Measurements from ENCODE around the gene ZFAND6.

ZFAND6 gene

GRCh38 chr15:80183306-80183705 is 123.8 kb downstream of the ZFAND6 start:
- ChIA-PET CTCF (interaction anchor here (0.6 kb wide), 1 partner anchor 106 kb away, joined by 3 read pairs; no protein-coding TSS in a partner anchor), POLR2A (no interaction called here)

GRCh38 chr15:80183886-80184285 is 124.4 kb downstream of the ZFAND6 start:
- ChIA-PET CTCF (interaction anchor here (0.6 kb wide), 1 partner anchor 106 kb away, joined by 3 read pairs; no protein-coding TSS in a partner anchor), POLR2A (no interaction called here)

More at GRCh38 chr15:80183306-80183705, 123.8 kb downstream of the ZFAND6 start:
- TF ChIP-seq LEF1 (IDR thresholded peaks at IDR 0.05; ENCODE audit: borderline replicate concordance) (no peak), FOXA1 (IDR thresholded peaks at IDR 0.05) (no peak)
- no peak for DNase-seq (ENCODE audit: extremely low spot score)

GRCh38 chr15:80184554-80184953 is 125.1 kb downstream of the ZFAND6 start:
- ChIA-PET POLR2A (no interaction called here), CTCF (no interaction called here)
- no peak for DNase-seq (ENCODE audit: extremely low spot score)
- TF ChIP-seq HDGF (IDR thresholded peaks at IDR 0.05; ENCODE audit: borderline replicate concordance) (no peak), FOXA1 (IDR thresholded peaks at IDR 0.05) (no peak), BHLHE40 (IDR thresholded peaks at IDR 0.05; ENCODE audit: borderline replicate concordance) (no peak), PKNOX1 (IDR thresholded peaks at IDR 0.05) (no peak), TARDBP (IDR thresholded peaks at IDR 0.05) (no peak), L3MBTL2 (conservative IDR thresholded peaks at IDR 0.05) (no peak), SUZ12 (IDR thresholded peaks at IDR 0.05) (no peak), ZNF384 (IDR thresholded peaks at IDR 0.05) (no peak), ELF4 (IDR thresholded peaks at IDR 0.05) (no peak), LEF1 (IDR thresholded peaks at IDR 0.05; ENCODE audit: borderline replicate concordance) (no peak), FOXK2 (IDR thresholded peaks at IDR 0.05) (no peak), SP1 (IDR thresholded peaks at IDR 0.05) (no peak), NFRKB (IDR thresholded peaks at IDR 0.05) (no peak), FOXM1 (IDR thresholded peaks at IDR 0.05; ENCODE audit: borderline replicate concordance) (no peak), ARNT (IDR thresholded peaks at IDR 0.05) (no peak)

More at GRCh38 chr15:80183886-80184285, 124.4 kb downstream of the ZFAND6 start:
- TF ChIP-seq FOXM1 (IDR thresholded peaks at IDR 0.05; ENCODE audit: borderline replicate concordance) (no peak), CTBP1 (IDR thresholded peaks at IDR 0.05; ENCODE audit: borderline replicate concordance) (no peak), FOXA1 (IDR thresholded peaks at IDR 0.05) (no peak), SUZ12 (IDR thresholded peaks at IDR 0.05) (no peak), TARDBP (IDR thresholded peaks at IDR 0.05) (no peak), HDGF (IDR thresholded peaks at IDR 0.05; ENCODE audit: borderline replicate concordance) (no peak), SP1 (IDR thresholded peaks at IDR 0.05) (no peak), NFRKB (IDR thresholded peaks at IDR 0.05) (no peak), ARNT (IDR thresholded peaks at IDR 0.05) (no peak)
- peak; percentile 31 for DNase-seq (ENCODE audit: extremely low spot score)

DNA sequence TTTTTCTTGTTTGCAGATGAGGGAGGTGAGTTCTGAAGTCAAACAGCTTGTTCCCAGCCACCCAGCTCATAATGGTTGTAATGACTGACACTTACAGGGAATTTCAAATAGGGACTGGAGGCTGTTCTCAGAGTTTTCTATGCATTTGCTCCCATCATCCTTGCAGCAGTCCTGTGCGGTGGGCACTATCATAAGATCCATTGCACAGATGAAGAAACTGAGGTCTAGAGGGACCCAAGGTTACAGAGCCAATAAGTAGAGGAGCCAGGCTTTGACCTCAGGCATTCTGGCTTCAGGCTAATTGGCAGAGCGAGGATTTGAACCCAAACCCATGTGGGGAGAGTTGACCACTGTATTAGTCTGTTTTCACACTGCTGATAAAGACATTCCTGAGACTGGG is 125.7 kb downstream of the ZFAND6 start:
- DNase-seq (ENCODE audit: extremely low spot score) = no peak
- POLR2A ChIA-PET = no interaction called here
- no peak for TF ChIP-seq TARDBP (IDR thresholded peaks at IDR 0.05)
- TF ChIP-seq PKNOX1 (IDR thresholded peaks at IDR 0.05) = no peak
- no peak for TF ChIP-seq CTBP1 (IDR thresholded peaks at IDR 0.05; ENCODE audit: borderline replicate concordance)
- no peak for TF ChIP-seq LEF1 (IDR thresholded peaks at IDR 0.05; ENCODE audit: borderline replicate concordance)
- TF ChIP-seq FOXK2 (IDR thresholded peaks at IDR 0.05) = no peak
- no peak for TF ChIP-seq ARNT (IDR thresholded peaks at IDR 0.05)
- no peak for TF ChIP-seq L3MBTL2 (conservative IDR thresholded peaks at IDR 0.05)
- no peak for TF ChIP-seq SP1 (IDR thresholded peaks at IDR 0.05)
- no peak for TF ChIP-seq HDGF (IDR thresholded peaks at IDR 0.05; ENCODE audit: borderline replicate concordance)
- TF ChIP-seq BHLHE40 (IDR thresholded peaks at IDR 0.05; ENCODE audit: borderline replicate concordance) = no peak
- TF ChIP-seq SUZ12 (IDR thresholded peaks at IDR 0.05) = no peak
- no peak for TF ChIP-seq FOXA1 (IDR thresholded peaks at IDR 0.05)
- TF ChIP-seq ELF4 (IDR thresholded peaks at IDR 0.05) = no peak
- no peak for TF ChIP-seq ZNF384 (IDR thresholded peaks at IDR 0.05)
- TF ChIP-seq NFRKB (IDR thresholded peaks at IDR 0.05) = no peak
- CTCF ChIA-PET = no interaction called here

DNA sequence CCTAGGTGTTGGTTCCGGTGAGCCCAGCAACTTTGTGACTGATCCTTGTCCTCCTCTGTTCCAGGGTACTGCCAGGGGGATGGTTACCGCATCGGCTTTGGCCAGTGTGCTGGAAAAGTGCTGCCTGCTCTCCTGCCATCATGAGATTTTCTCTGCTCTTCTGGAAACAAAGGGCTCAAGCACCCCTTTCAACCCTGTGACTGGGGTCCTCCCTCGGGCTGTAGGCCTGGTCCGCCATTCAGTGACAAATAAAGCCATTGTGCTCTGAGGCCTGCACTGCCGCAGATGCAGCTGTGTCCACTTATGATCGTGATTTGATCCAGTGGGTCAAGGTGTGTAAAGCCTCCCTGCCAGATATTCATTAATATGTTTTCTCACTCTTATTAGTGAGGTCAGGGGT is 126.6 kb downstream of the ZFAND6 start:
- POLR2A ChIA-PET = no interaction called here
- CTCF ChIA-PET = no interaction called here
- TF ChIP-seq PKNOX1 (IDR thresholded peaks at IDR 0.05) (no peak), SP1 (IDR thresholded peaks at IDR 0.05) (no peak)
- no peak for DNase-seq (ENCODE audit: extremely low spot score)

- CTCF ChIA-PET = no interaction called here
- TF ChIP-seq FOXM1 (IDR thresholded peaks at IDR 0.05; ENCODE audit: borderline replicate concordance) (no peak), ARNT (IDR thresholded peaks at IDR 0.05) (no peak), SUZ12 (IDR thresholded peaks at IDR 0.05) (no peak)
- DNase-seq (ENCODE audit: extremely low spot score) = no peak
- POLR2A ChIA-PET = no interaction called here
Observed at GRCh38 chr15:80186597-80186996, 127.1 kb downstream of the ZFAND6 start.

Measured in HEK293T (cell line).